Measurements from ENCODE around the gene KRTAP17-1. TPM values are rescaled to one million over a fixed set of nuclear protein-coding genes. Genes with fewer than 3 reads are reported as not detected.

KRTAP17-1 gene
- total RNA-seq, 1 experiment from 2014 or later: not detected

GRCh38 chr17:41335747-41336146, 20.2 kb upstream of the KRTAP17-1 start:
- no peak overlapping the region for H3K14ac ChIP-seq (ENCODE audit: insufficient read depth, low read length)
- H3K4ac ChIP-seq (ENCODE audit: low read depth, low read length): no peak overlapping the region
- no peak overlapping the region for H3T11ph ChIP-seq (ENCODE audit: low read length)
- H3K36me3 Mint-ChIP-seq (ENCODE audit: insufficient read depth in 1 of 3, low read depth in 3 of 3): no peaks in the 10 kb centered on the region; a peak in 1 of 7 replicates
- no peak overlapping the region for H2BK15ac ChIP-seq (ENCODE audit: low read depth, low read length)
- H3K9me3 ChIP-seq (ENCODE audit: control insufficient read depth, low read depth, low read length): no peaks in the 10 kb centered on the region
- H3K4me2 ChIP-seq (ENCODE audit: insufficient read depth, insufficient read length, low read length): no peak overlapping the region
- H3K79me2 ChIP-seq (ENCODE audit: insufficient read depth, low read length): no peaks in the 10 kb centered on the region
- H3K18ac ChIP-seq (ENCODE audit: insufficient read length, low read depth, low read length): no peak overlapping the region
- no peaks in the 10 kb centered on the region for H3K4me1 ChIP-seq (ENCODE audit: insufficient read depth, low read length)
- H2BK12ac ChIP-seq (ENCODE audit: insufficient read length, low read depth, low read length): no peak overlapping the region
- H4K91ac ChIP-seq (ENCODE audit: insufficient read length, low read depth, low read length): no peak overlapping the region
- H3K27me3 ChIP-seq (ENCODE audit: insufficient read depth, low read length): no peaks in the 10 kb centered on the region
- no peak overlapping the region for H2BK5ac ChIP-seq (ENCODE audit: insufficient read length, low read length)
- TF ChIP-seq CTCF (conservative IDR thresholded peaks at IDR 0.05): no peak
- H3K4me1 Mint-ChIP-seq: peaks cover 0 to 9% of the 10 kb centered on the region in 2 experiments; a peak in 3 of 4 replicates
- H2AK5ac ChIP-seq (ENCODE audit: insufficient read length, low read length): no peak overlapping the region
- H3K4me3 Mint-ChIP-seq: no peak overlapping the region
- H4K5ac ChIP-seq (ENCODE audit: insufficient read length, low read depth, low read length): no peak overlapping the region
- no peak overlapping the region for H3K9ac ChIP-seq (ENCODE audit: extremely low read depth, insufficient read length, low read length)
- no peak overlapping the region for H2BK20ac ChIP-seq (ENCODE audit: low read depth, low read length, poor library complexity, severe bottlenecking)
- H2AFZ ChIP-seq (ENCODE audit: low read length): no peak overlapping the region
- H3K27ac ChIP-seq (ENCODE audit: insufficient read length, low read depth, low read length): no peak overlapping the region
- no peak for DNase-seq
- H4K20me1 ChIP-seq (ENCODE audit: control insufficient read depth, insufficient read depth, insufficient read length): no peaks in the 10 kb centered on the region
- H3K27me3 Mint-ChIP-seq (ENCODE audit: low read depth): peaks cover 10% of the 10 kb centered on the region
- H2BK120ac ChIP-seq (ENCODE audit: low read depth, low read length, poor library complexity, severe bottlenecking): no peak overlapping the region
- H3K56ac ChIP-seq (ENCODE audit: insufficient read length, low read depth, low read length): no peak overlapping the region
- no peaks in the 10 kb centered on the region; a peak in 2 of 5 replicates for H3K9me3 Mint-ChIP-seq
- H4K8ac ChIP-seq (replicated peaks; ENCODE audit: insufficient read length, low read depth, low read length): no peak overlapping the region
- H3K23me2 ChIP-seq (ENCODE audit: insufficient read length, low read depth, low read length, poor library complexity, severe bottlenecking): no peaks in the 10 kb centered on the region
- H3K27ac Mint-ChIP-seq: no peak overlapping the region
- no peak overlapping the region for H3K23ac ChIP-seq (ENCODE audit: insufficient read length, low read depth, low read length)
- WGBS (ENCODE audit: extremely low coverage, insufficient read length, low lambda C conversion rate): no CpG with 5 or more reads among the region's 1 CpG
- H3K79me1 ChIP-seq (ENCODE audit: insufficient read depth, low read depth, low read length, poor library complexity, severe bottlenecking): no peaks in the 10 kb centered on the region

Measured in H9 (cell line).